Measurements from ENCODE around the gene MGAT5.

DNA sequence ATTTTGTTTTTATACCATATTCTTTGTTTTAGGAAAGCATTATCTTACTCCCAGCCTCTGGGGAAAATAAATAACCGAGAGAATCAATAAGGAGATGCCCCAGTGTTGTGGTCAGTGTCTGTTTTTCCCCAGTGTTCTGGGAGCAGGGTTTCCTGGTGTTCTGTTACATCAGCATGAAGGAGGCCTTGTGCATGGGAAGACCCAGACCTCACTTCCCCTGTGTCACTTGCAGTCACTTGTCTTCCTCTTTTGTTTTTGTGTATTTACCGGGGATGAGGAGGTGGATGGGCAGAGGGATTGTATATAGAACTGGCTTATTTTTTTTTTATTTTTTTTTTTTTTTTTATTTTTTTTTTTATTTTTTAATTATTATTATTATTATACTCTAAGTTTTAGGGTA, 45.0 kb upstream of the MGAT5 start:
- TF ChIP-seq, protein P1, sequence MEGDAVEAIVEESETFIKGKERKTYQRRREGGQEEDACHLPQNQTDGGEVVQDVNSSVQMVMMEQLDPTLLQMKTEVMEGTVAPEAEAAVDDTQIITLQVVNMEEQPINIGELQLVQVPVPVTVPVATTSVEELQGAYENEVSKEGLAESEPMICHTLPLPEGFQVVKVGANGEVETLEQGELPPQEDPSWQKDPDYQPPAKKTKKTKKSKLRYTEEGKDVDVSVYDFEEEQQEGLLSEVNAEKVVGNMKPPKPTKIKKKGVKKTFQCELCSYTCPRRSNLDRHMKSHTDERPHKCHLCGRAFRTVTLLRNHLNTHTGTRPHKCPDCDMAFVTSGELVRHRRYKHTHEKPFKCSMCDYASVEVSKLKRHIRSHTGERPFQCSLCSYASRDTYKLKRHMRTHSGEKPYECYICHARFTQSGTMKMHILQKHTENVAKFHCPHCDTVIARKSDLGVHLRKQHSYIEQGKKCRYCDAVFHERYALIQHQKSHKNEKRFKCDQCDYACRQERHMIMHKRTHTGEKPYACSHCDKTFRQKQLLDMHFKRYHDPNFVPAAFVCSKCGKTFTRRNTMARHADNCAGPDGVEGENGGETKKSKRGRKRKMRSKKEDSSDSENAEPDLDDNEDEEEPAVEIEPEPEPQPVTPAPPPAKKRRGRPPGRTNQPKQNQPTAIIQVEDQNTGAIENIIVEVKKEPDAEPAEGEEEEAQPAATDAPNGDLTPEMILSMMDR (IDR thresholded peaks at IDR 0.05) = no peak
- TF ChIP-seq POLR2A (IDR thresholded peaks at IDR 0.05) (no peak), POLR2AphosphoS5 (IDR thresholded peaks at IDR 0.05) (no peak), EP300 (IDR thresholded peaks at IDR 0.05) (no peak)
